HL-60 (cell line): ENCODE data around the gene GRK1.
"Not testable (repeated sequence)": the region's sequence is repeated elsewhere in the genome, so short reads cannot be mapped to it uniquely, and the experiment has no call there.

Experiments used
- DNase-seq, 2 experiments: peaks; one replicate each; pipeline ENCODE4 v3.0.0-alpha.2; 2010 to 2020; ENCODE audit warnings: low read depth in 1 of 2, low spot score in 1 of 2
- H3K27ac ChIP-seq: fragments of 250-450 bp; sonication (Bioruptor Pico); replicated peaks from 2 replicates; pipeline ENCODE4 v1.5.1; 2020; ENCODE audit warnings: mild to moderate bottlenecking, moderate library complexity
- H3K27me3 ChIP-seq: fragments of 250-450 bp; sonication (Bioruptor Pico); 2 replicates; pipeline ENCODE4 v1.5.1; 2021; ENCODE audit warnings: mild to moderate bottlenecking, moderate library complexity; ENCODE audit not compliant: insufficient read depth, poor library complexity, severe bottlenecking
- H3K4me3 ChIP-seq: replicated peaks from 2 replicates; pipeline ENCODE4 v1.5.1; 2011; ENCODE audit warnings: mild to moderate bottlenecking, control low read depth, low read length; ENCODE audit not compliant: insufficient read depth
- CTCF ChIP-seq: IDR thresholded peaks from one replicate; pipeline ENCODE4 v1.5.1; 2011; ENCODE audit warnings: low read length, control low read depth, inconsistent platforms; ENCODE audit not compliant: insufficient read depth
- GABPA ChIP-seq: IDR thresholded peaks from 2 replicates; pipeline ENCODE4 v1.6.1; 2012; ENCODE audit warnings: low read depth
- POLR2AphosphoS5 ChIP-seq: IDR thresholded peaks from 2 replicates; pipeline ENCODE4 v1.6.1; 2012; ENCODE audit warnings: low read depth
- REST ChIP-seq: IDR thresholded peaks from 2 replicates; pipeline ENCODE4 v1.6.1; 2012; ENCODE audit warnings: low read depth; ENCODE audit not compliant: insufficient replicate concordance
- SPI1 ChIP-seq: IDR thresholded peaks from 2 replicates; pipeline ENCODE4 v1.6.1; 2012; ENCODE audit warnings: low read depth, mild to moderate bottlenecking, borderline replicate concordance

GRK1 gene

GRCh38 chr13:113745059-113745458 is 78.0 kb downstream of the GRK1 start:
- no peak for TF ChIP-seq SPI1
- TF ChIP-seq CTCF = no peak
- TF ChIP-seq POLR2AphosphoS5 = no peak
- no peak for TF ChIP-seq GABPA
- H3K27ac ChIP-seq = no peak overlapping the region
- no peaks in the 10 kb centered on the region for H3K27me3 ChIP-seq
- no peak for DNase-seq
- no peak overlapping the region for H3K4me3 ChIP-seq

- H3K27ac ChIP-seq, H3K27me3 ChIP-seq, DNase-seq, H3K4me3 ChIP-seq: not testable (repeated sequence)
These were observed 78.6 kb downstream of the GRK1 start for GRCh38 chr13:113745500-113746142.

- no peak for DNase-seq
- no peak for TF ChIP-seq REST
- TF ChIP-seq POLR2AphosphoS5 = no peak
- TF ChIP-seq GABPA = no peak
- no peak for TF ChIP-seq SPI1
- TF ChIP-seq CTCF = no peak
- Histone ChIP-seq H3K27ac (no peak overlapping the region), H3K4me3 (no peak overlapping the region), H3K27me3 (no peaks in the 10 kb centered on the region)
These were observed 79.1 kb downstream of the GRK1 start for GRCh38 chr13:113746143-113746525.

GRCh38 chr13:113746671-113747070 is 79.7 kb downstream of the GRK1 start:
- Histone ChIP-seq H3K27me3 (no peaks in the 10 kb centered on the region), H3K4me3 (no peak overlapping the region), H3K27ac (no peak overlapping the region)
- no peak for TF ChIP-seq SPI1
- TF ChIP-seq GABPA = no peak
- TF ChIP-seq POLR2AphosphoS5 = no peak
- no peak for DNase-seq

GRCh38 chr13:113747291-113747833 is 80.3 kb downstream of the GRK1 start:
- Histone ChIP-seq H3K27ac (no peak overlapping the region), H3K4me3 (no peak overlapping the region), H3K27me3 (no peaks in the 10 kb centered on the region)
- no peak for DNase-seq
- no peak for TF ChIP-seq REST
- no peak for TF ChIP-seq SPI1
- no peak for TF ChIP-seq POLR2AphosphoS5
- TF ChIP-seq GABPA = no peak
- no peak for TF ChIP-seq CTCF
